RPMI8226 (cell line): ENCODE data around the gene SLCO4A1.
"Not testable (repeated sequence)": the region's sequence is repeated elsewhere in the genome, so short reads cannot be mapped to it uniquely, and the experiment has no call there.

Experiments used
- DNase-seq: peaks from one replicate; pipeline ENCODE4 v3.0.0-alpha.2; 2015

Gene SLCO4A1

DNA sequence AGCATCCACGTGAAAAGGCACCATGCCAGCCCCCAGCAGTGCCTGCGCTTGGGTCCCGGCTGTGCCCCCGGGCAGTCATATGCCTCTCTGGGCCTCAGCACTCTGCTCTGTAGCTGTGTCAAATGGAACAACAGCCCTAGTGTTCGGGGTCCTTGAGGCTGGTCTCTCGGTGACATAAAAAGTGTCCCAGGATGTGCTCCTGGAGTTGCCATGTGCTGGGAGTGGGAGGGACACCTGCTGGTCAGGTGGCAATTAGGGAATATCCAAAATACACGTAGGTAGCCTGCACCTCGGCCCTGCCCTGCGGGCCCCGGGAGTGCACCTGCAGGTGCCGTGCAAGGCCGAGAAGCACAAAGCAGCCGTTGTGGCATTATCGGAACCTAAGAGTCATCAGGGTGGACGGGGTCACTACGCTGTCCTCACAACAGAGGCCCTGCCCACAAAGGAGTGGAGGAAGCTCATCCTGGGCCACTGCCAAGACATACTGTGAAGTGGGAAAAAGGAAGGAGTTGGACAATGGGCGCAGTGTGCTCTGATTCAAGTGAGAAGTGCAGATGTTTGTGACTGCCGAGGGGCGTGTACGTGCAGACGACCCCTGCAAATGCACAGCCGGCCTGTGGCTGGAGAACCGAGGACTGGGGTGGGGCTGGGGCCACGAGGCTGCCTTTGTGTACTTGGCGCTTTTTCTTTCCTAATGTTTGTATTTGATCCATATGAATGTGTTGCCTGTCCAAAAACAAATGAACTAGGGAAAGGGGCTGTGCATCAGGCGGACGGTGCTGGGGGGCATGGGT, 24.6 kb downstream of the SLCO4A1 start:
- DNase-seq = no peak

DNA sequence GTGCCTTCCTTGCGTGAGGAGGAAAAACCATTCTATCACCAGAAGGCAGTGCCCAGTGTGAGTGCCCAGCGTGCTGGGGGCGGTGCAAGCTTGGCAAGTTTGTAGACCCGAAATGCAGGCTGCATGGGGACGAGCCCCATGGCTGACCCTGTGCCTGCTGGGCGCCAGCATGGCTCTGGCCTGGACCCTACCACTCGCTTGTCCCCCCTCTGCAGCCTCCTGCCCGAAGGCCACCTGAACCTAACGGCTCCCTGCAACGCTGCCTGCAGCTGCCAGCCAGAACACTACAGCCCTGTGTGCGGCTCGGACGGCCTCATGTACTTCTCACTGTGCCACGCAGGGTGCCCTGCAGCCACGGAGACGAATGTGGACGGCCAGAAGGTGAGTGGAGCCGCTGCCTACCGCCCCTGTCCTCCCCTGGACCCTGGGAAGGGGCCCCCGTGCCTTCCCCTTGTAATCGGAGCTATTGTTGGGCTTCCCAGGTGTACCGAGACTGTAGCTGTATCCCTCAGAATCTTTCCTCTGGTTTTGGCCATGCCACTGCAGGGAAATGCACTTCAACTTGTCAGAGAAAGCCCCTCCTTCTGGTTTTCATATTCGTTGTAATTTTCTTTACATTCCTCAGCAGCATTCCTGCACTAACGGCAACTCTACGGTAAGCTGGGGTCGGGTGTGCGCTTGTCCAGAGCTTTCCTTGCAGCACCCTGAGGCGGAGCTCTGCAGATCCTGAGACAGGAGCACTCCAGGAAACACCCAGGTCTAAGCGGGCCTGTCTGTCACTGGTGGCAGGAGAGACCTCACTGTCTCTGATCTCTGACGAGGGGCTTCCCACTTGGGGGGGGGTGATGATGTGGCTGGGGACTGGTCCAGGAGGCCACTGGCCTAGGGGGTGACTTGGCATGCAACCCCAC, 25.5 kb downstream of the SLCO4A1 start:
- no peak for DNase-seq

DNA sequence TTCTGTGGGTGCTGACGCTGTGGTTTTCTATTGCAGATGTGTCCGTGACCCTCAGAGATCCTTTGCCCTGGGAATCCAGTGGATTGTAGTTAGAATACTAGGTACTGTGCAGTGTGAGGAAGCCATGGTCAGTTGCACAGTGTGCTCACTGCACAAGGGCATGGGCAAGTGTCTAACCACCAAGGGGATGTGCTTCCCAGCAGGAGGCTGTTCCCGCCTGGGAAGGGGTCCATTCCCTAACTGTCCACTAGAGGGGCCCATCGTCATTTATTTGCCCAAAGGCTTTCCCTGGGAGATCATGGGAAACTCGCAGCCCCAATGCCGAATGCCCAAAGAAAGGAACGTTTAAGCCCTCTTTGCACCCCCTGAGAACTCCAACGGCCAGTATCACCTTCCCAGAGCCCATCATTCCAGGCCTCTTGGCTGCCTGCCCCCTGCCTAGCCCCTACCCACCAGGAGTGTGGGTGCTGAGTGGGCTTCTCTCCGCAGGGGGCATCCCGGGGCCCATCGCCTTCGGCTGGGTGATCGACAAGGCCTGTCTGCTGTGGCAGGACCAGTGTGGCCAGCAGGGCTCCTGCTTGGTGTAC, 26.2 kb downstream of the SLCO4A1 start:
- DNase-seq = no peak

DNA sequence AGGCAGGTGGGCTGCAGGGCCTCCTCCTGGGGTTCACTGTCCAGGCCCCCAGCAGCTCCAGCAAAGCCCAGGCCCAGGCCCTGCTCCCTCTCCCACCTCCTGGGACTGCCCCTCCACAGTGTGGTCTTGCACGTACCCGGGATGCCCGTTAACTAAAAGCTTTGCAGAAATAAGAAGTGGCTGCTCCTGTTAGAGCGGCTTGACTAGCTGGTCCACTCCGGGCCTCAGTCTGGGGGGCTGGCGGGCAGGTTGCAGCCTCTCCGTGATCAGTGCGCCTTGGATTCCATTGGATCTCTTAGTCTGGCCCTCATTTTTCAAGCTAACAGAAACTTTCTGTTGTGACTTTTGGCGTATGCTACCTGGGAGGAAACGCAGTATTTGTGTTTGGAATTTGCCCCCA, 26.9 kb downstream of the SLCO4A1 start:
- DNase-seq = no peak

DNA sequence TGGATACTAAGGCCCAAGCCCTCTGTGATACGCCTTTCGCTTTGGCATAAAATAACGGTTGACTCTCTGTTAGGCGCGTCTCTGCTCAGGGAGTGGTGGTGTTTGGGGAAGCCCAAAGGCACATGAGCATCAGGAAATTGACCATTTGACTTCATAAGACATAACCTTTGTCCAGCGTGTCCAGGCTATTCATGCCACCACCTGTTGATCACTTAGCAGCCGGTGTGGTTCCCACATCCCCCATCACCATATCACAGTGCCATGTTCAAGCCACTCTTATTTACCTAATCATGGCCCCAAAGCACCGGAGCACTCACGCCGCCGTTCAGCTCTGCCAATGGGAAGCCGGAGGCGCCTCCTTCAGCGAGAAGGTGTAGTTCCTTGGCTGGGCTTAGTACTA, 27.9 kb downstream of the SLCO4A1 start:
- no peak for DNase-seq

DNA sequence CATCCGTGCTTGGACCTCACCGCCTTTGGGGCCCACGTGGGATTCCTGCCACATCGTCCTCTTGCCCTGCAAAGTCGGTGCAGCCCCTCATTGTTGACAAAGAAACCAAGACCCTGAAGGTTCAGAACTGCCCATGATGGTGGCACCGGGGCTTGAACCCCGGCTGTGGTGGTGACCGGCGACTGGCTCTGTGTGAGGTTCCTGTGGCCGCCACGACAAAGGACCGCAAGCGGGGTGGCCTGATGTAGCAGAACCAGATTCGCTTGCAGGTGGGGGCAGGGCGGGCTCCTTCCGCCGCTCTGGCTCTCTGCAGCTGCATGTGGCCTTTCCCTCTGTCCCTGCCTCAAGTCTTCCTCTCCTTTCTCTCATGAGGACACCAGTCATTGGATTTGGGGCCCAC, 28.7 kb downstream of the SLCO4A1 start:
- no peak for DNase-seq

DNA sequence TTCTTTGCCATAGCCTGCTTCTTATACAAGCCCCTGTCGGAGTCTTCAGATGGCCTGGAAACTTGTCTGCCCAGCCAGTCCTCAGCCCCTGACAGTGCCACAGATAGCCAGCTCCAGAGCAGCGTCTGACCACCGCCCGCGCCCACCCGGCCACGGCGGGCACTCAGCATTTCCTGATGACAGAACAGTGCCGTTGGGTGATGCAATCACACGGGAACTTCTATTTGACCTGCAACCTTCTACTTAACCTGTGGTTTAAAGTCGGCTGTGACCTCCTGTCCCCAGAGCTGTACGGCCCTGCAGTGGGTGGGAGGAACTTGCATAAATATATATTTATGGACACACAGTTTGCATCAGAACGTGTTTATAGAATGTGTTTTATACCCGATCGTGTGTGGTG, 29.5 kb downstream of the SLCO4A1 start:
- DNase-seq = no peak

DNA sequence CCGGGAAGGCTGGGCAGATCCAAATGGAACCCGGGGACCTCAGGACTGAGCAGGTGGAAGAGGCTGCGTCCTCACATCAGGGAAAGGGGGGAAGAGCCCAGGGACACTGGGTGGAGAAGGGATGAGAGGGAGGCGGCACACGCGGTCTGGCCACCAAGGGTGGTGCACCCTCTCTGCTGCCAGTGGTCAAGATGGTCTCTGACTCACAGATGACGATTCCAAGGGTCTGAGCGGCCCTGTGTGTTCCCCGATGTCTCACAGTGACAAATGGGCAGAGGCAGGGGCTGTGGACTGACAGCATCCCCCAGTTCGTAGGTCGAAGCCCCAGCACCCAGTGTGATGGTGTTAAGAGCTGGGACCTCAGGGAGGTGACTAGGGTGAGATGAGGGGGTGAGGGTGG, 32.1 kb downstream of the SLCO4A1 start:
- no peak for DNase-seq

DNA sequence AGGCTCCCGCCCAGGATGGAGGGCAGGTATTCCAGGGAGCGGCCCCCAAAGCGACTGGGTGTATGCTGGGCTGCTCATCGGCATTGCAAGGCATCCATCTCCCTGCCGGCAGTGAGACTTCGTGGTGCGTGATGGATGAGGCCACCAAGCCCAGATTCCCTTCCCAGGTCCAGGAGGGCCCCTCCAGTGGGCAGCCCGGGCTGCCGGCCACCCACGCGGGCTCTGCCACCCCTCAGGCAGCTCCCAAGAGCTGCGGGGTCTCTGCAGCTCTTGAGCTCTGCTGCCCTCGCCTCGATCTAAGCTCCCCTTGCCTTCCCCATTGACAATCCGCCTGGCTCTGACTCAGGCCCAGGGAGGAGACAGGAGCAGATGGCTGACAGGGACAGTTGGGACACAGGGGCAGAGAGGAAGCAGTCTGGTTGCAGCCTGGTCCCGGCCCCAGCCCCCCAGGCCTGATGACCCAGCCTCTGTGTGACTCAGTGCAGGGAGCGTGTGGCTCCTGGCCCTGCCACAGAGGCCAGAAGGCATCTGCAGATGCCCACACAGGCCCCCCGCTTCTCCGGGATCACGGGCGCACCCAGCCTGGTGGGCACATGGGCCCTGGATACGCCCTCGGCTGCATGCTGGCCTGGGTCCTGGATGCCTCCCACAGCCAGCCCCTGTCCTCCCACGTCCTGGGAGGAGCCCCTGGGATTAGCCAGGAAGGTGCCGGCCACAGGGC, 33.0 kb downstream of the SLCO4A1 start:
- no peak for DNase-seq

DNA sequence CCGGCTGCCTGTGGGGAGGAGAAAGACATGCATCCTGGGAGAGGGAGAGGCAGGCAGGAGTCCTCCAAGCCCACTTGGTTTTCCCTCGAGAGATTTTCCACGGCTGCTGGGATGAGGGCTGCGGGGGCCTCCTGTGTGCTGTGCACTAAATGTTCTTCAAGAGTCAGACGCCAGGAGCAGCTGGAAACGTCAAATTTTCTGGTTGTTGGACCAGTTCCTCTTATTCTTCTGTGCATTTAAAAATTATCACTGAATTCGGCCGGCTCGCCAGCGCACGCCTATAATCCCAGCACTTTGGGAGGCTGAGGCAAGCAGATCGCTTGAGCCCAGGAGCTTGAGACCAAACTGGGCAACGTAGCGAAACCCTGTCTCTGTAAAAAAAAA, 33.6 kb downstream of the SLCO4A1 start:
- no peak for DNase-seq

DNA sequence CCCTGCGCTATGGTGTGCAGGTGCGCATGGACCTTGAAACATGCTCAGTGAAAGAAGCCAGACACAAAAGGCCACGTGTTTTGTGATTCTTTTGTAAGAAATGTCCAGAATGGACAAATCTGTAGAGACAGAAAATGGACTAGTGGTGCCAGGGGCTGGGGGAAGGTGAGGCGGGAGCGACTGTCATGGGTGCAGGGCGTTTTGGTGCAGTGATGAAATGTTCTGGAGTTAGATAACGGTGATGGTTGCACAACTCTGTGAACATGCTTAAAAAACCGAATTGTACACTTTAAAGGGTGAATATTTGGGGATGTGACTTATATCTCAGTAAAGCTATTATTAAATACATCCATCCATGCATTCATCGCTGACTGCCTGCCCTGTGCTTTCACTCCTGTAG, 34.7 kb downstream of the SLCO4A1 start:
- DNase-seq = no peak

DNA sequence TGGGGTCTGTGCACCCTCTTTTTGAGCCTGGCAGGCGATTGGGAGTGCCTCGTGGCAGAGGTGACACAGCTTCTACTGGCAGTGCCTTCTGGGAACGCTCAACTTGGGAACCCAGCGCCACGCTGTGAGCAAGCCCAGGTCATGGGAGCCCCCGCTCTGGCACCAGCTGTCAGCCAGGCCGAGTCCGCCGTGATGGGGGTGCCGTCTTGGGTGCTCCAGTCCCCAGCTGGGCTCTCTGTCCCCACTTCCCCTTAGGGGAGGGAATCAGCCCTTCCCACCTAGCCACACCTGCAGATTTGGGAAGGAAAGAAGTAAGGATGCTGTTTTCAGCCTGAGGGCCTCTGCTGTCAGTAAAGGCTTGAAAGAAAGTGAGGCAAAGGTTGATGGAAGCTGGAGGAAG, 35.4 kb downstream of the SLCO4A1 start:
- no peak for DNase-seq

DNA sequence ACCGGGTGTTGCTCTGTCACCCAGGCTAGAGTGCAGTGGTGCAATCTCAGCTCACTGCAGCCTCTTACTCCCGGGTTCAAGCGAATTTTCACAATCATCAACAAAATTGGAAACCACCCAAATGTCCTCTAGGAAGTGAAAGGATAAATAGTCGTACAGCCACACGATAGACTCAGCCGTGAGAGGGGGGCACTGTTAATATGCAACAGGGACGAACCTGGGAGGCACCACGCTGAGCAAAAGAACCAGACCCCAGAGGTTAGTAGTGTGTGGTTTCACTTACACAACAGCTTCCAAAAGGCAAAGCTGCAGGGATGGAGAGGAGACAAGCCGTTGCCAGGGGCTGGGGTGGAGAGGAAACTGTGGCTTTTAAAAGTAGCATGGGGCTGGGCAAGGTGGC, 36.2 kb downstream of the SLCO4A1 start:
- peak; percentile 17 for DNase-seq

DNA sequence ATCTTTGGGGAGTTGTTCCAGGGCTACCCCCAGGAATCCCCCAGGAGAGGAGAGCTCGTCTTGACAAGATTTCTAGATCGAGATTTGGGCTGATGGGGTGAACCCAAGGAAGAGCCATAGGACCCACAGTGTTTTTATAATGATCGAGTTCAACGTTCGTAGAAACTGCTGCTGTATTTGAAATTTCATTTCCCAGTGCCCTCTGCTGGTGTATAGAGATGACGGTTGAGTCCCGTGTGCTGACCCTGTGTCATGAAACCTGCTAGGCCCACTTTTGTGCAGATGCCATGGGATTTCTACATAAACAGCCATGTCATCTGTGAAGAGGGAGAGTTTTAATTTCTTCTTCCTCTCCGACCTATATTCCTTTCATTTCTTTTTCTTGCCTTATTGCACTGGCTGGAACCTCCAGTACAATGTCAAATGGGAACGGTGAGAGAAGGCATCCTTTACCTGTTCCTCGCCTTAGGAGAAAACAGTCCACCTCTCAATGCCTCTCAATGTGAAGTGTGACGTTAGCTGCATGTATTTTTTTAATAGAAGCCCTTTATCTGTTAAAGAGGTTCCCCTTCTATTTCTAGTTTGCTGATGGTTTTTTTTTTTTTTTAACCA, 37.8 kb downstream of the SLCO4A1 start:
- DNase-seq = no peak

DNA sequence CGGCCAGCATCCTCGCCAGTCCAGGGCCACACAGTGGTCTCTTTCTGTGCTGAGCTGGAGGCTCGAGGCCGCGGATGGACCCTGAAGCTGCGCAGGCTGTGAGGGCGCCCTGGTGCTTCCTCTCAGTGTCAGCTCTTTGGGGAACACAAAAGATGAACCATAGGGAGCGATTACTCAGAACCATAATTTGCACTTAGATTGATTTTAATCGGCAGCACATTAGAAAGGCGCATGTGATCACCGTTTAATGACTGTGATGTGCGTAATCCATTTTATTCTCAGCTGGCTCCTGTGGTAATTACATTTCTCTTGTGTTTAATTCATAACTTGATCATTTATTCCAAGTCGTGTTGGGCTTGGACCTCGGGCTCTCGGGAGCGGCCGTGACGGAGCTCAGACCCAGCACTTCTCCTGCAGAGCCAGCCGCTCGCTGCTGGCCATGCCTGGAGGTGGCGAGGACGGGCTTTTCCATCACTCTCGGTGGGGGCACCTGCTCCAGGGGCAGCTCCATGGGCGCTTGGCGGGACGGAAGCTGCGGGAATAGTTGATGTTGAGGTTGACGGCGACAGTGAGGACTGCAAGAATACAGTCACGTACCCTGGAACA, 40.7 kb downstream of the SLCO4A1 start:
- no peak for DNase-seq

DNA sequence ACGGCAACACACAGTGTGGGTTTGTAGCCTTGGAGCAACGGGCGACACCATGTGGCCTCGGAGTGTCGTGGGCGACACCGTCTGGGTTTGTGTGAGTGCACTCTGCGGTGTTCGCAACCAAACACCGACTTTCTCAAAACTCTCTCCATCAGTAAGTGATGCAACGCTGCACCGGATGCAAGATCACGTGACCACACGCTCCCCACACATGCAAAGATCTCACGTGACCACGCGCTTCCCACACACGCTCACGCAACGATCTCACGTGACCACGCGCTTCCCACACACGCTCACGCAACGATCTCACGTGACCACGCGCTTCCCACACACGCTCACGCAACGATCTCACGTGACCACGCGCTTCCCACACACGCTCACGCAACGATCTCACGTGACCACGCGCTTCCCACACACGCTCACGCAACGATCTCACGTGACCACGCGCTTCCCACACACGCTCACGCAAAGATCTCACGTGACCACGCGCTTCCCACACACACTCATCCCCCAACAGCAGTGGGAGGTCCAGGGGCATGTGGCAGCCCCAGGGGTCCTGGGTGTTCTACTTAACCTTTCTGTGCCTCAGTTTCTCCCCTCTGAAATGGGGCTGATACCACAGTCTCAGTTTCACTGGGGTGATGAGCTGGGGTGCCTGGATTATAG, 41.5 kb downstream of the SLCO4A1 start:
- DNase-seq = not testable (repeated sequence)

DNA sequence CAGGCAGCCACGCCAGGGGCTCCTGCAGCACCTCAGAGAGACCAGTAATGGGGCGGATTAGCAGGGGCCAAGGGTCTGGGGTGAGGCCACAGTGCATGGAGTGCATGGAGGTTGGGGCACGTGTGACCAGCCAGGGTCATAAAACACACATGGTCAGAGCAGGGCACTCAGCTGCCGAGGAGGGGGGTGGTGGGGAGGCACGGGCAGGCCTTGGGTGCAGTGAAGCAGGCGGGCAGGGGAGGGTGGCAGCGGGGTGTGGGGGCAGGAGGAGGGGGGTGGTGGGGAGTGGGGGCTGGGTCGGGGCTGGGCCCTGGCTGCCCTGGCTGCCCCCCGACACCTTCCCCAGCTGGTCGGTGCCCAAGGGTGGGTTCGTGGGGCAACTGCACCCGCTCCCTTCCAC, 42.7 kb downstream of the SLCO4A1 start:
- DNase-seq = no peak

DNA sequence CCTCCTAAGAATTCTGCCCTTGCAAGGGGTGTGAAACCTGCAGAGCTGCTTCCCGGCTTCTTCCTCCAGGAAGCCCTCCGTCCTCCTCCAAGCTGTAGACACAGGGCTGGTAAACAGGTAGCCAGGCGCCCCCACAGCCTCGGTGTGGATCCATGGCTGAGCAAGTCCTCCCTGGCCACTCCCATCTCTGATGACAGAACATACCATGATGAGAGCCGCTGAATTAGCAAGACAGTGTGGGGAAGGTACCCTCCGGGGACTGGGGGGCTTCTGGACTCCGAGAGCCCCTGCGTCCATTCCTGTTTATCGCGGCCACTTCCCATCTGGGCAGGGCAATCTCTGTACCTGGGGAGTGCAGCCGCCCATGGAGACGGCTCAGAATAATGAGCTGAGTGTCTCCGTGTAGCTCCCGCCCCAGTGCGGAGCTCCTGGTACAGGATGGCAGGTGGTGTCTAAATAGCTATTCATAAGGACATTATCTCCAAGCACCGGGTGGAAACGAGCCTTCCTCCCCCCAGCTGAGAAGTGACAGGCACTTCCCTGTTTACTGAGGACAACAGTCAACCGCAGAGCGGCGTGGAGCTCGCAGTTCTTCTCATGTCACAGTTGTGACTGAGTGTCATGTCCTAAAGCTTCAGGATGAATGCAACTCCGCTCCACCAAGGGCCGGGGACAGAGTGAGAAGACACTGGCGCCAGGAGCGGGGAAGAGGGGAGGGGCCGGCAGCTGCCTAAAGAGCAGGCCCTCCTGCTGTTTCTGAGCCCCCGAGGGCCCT, 43.7 kb downstream of the SLCO4A1 start:
- peak; percentile 20 for DNase-seq

DNA sequence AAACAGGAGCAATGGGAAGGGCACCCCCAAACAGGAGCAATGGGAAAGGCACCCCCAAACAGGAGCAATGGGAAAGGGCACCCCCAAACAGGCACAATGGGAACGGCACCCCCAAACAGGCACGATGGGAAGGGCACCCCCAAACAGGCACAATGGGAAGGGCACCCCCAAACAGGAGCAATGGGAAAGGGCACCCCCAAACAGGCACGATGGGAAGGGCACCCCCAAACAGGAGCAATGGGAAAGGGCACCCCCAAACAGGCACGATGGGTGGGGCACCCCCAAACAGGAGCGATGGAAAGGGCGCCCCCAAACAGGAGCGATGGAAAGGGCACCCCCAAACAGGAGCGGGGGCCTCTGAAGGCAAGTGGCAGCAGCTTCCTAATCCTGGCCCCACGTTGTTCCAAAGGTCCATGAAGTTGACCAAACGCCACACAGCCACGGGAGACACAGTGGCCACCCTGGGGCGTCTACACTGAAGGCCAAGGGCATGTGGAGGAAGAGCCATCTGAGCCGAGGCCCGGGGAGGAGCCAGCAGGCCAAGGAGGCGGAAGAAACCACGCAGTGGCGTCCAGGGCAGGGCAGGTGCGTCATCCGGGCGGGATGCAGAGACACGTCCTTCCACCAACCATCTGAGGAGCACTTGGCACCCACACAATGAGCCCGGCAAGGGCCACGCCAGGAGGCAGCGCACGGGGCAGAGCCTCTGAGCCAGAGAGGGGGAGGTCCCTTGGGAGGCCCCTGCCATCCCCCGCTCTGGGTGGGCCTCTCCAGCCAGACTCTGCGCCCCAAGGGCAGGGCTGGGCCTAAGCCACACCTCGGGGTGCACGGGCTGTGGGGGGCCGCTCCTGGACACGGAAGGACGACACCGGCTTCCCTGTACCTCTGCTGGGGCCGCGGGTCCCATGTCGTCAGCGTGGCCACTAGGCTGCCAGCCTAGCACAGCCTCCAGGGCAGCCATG, 44.8 kb downstream of the SLCO4A1 start:
- no peak for DNase-seq

DNA sequence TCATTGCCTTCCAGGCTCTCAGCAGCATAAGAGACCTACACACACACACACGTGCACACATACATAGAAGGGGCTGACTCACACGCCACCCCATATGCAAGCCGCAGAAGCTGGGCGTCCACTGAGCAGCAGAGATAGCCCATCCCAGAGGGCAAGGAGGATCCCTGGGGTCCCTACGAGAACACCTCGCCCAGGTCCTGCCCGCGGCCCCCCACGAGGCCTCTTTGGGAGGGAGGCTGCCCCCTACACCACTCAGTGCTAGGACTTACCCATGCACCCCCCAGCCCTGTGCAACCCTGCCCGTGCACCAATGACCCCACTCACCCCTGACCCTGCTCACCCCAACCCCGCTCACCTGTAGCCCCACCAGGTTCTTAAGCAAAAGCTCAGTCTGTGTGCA, 45.8 kb downstream of the SLCO4A1 start:
- DNase-seq = no peak
